Measurements from ENCODE around the gene CD86. TPM values are rescaled to one million over a fixed set of nuclear protein-coding genes. Genes with fewer than 3 reads are reported as not detected.

The CD86 gene
- total and polyA plus RNA-seq, 2 of the 8 experiments (the other 6 are each of a cell fraction or from before 2014, with no cell fraction given): 0.12 to 0.30 TPM

DNA sequence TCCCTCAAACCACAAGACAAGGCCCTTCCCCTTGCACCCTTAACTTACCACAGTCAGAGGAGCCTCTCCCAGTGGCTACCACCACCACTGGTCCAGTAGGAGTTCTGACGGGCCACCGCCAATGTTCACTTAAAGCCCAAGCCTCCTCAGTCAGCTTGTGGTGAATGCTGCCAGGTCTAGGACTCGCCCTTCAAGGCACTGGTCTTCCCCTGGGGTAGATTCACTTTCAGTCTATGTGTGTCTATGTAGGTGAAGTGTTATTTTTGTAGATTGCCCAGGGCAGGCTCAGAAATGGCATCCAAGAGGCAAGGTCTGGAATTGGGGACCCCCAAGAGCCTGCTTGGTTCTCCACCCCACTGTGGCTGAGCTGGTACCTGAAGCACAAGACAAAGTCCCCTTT is 112.9 kb downstream of the CD86 start:
- Histone ChIP-seq H3K9me3 (ENCODE audit: insufficient read depth in 2 of 2, low read depth in 1 of 2, low read length in 1 of 2) (peaks cover 0 to 4% of the 10 kb centered on the region in 2 experiments; a peak in 1 of 4 replicates), H3K27ac (ENCODE audit: low read depth, low read length) (no peak overlapping the region), H3K79me1 (ENCODE audit: low read depth, low read length) (no peaks in the 10 kb centered on the region), H3K4me2 (ENCODE audit: insufficient read depth in 1 of 2, low read depth in 2 of 2, low read length in 2 of 2) (no peak overlapping the region), H3K9ac (replicated peaks in 1 of 4; ENCODE audit: extremely low read depth in 1 of 4, low read depth in 3 of 4, low read length in 3 of 4) (no peak overlapping the region), H4K5ac (ENCODE audit: insufficient read length, low read depth, low read length) (no peak overlapping the region), H2BK15ac (ENCODE audit: low read length) (no peak overlapping the region), H2BK12ac (ENCODE audit: low read depth, low read length) (no peak overlapping the region), H3K4ac (replicated peaks; ENCODE audit: insufficient read length, low read depth, low read length) (no peak overlapping the region), H2AK5ac (ENCODE audit: low read depth, low read length) (no peak overlapping the region), H3K79me2 (ENCODE audit: control insufficient read depth in 1 of 2, insufficient read depth in 2 of 2, low read length in 2 of 2) (no peaks in the 10 kb centered on the region), H3K4me3 (ENCODE audit: extremely low read depth in 1 of 4, insufficient read depth in 2 of 4, low read depth in 3 of 4, low read length in 4 of 4) (no peak overlapping the region), H3K4me1 (replicated peaks in 1 of 4; ENCODE audit: control insufficient read depth in 3 of 4, insufficient read depth in 4 of 4, low read length in 3 of 4) (no peaks in the 10 kb centered on the region), H3K56ac (replicated peaks; ENCODE audit: insufficient read length, low read depth, low read length) (no peak overlapping the region), H4K20me1 (replicated peaks in 1 of 2; ENCODE audit: control insufficient read depth in 1 of 2, insufficient read depth in 2 of 2, low read length in 2 of 2) (no peaks in the 10 kb centered on the region), H2AFZ (ENCODE audit: low read length) (no peak overlapping the region), H3K36me3 (ENCODE audit: control insufficient read depth in 2 of 4, insufficient read depth in 4 of 4, low read length in 3 of 4) (no peaks in the 10 kb centered on the region), H3K23ac (ENCODE audit: insufficient read length) (no peak overlapping the region), H3K27me3 (replicated peaks in 1 of 4; ENCODE audit: control insufficient read depth in 3 of 4, extremely low read depth in 1 of 4, insufficient read depth in 3 of 4, low read length in 3 of 4) (no peaks in the 10 kb centered on the region; a peak in 1 of 7 replicates), H3K18ac (ENCODE audit: extremely low read depth, low read length) (no peak overlapping the region), H2BK120ac (replicated peaks; ENCODE audit: low read depth, low read length) (no peak overlapping the region), H2BK5ac (ENCODE audit: low read depth, low read length) (no peak overlapping the region), H3K23me2 (ENCODE audit: low read depth, low read length) (no peaks in the 10 kb centered on the region), H2BK20ac (ENCODE audit: low read length) (no peak overlapping the region), H4K91ac (replicated peaks; ENCODE audit: insufficient read length, low read length) (no peak overlapping the region), H3K14ac (ENCODE audit: insufficient read length) (no peak overlapping the region), H4K8ac (ENCODE audit: extremely low read depth, insufficient read depth, low read length) (no peak overlapping the region)
- FAIRE-seq (no peak), DNase-seq (ENCODE audit: low read depth in 1 of 2, low spot score in 2 of 2) (no peak)
- ChIA-PET POLR2A (ENCODE audit: partially characterized antibody) (no interaction called here), CTCF (ENCODE audit: partially characterized antibody) (interaction anchor here (1.2 kb wide), 1 partner anchor 66 kb away, joined by 3 read pairs; no protein-coding TSS in a partner anchor)
- 87% methylated on average over 3 of the region's 3 CpGs; no CpG with 5 or more reads in 1 of the 2 experiments for WGBS, 2 experiments (ENCODE audit: extremely low coverage in 1 of 2, insufficient coverage in 1 of 2, insufficient read length in 1 of 2, insufficient replicate concordance in 2 of 2, low coverage in 1 of 2, low lambda C conversion rate in 2 of 2, missing lambda C conversion rate in 1 of 2)
- TF ChIP-seq USF2 (IDR thresholded peaks at IDR 0.05; ENCODE audit: low read length): no peak
- TF ChIP-seq TBP (IDR thresholded peaks at IDR 0.05; ENCODE audit: low read depth, low read length): no peak
- TF ChIP-seq BRCA1 (IDR thresholded peaks at IDR 0.05; ENCODE audit: low read depth, low read length): no peak
- no peak for TF ChIP-seq TEAD4 (IDR thresholded peaks at IDR 0.05; ENCODE audit: low read depth, low read length)
- no peak for TF ChIP-seq E2F6 (IDR thresholded peaks at IDR 0.05)
- no peak for TF ChIP-seq CTCF (IDR thresholded peaks at IDR 0.05; ENCODE audit: control extremely low read depth in 1 of 3, insufficient read depth in 1 of 3, low read depth in 1 of 3, low read length in 3 of 3)
- TF ChIP-seq CBX8 (IDR thresholded peaks at IDR 0.05; ENCODE audit: borderline replicate concordance, low read depth, low read length): no peak
- no peak for TF ChIP-seq KDM1A (IDR thresholded peaks at IDR 0.05; ENCODE audit: borderline replicate concordance, low read length)
- no peak for TF ChIP-seq SUZ12 (IDR thresholded peaks at IDR 0.05; ENCODE audit: low read length)
- no peak for TF ChIP-seq BACH1 (IDR thresholded peaks at IDR 0.05; ENCODE audit: low read length)
